LHCN-M2 (cell line): ENCODE data around the gene VPS37C. TPM values are rescaled to one million over a fixed set of nuclear protein-coding genes. Genes with fewer than 3 reads are reported as not detected.

Experiments
- DNase-seq: peaks from one replicate; pipeline ENCODE4 v3.0.0-alpha.2; 2012; ENCODE audit warnings: low read depth
- total RNA-seq: library from RNA; depleted of rRNA; stranded (reverse); fragments of >200 nt; gene quantifications from 2 replicates; pipeline ENCODE4 v1.2.3, GENCODE V29; 2014

VPS37C gene
- total RNA-seq, 1 experiment from 2014 or later = 14.1 TPM

DNA sequence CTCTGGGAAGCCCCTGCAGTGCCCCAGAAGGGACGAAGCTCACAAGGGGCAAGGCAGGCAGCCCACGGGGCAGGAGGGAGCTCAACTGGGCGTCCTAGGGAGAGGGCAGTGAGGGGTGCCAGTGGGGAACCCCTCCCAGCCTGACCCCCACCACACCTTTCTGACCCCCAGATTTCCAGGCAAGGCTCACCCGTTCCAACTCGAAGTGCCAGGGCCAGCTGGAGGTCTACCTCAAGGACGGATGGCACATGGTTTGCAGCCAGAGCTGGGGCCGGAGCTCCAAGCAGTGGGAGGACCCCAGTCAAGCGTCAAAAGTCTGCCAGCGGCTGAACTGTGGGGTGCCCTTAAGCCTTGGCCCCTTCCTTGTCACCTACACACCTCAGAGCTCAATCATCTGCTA, 43.2 kb downstream of the VPS37C start:
- no peak for DNase-seq

DNA sequence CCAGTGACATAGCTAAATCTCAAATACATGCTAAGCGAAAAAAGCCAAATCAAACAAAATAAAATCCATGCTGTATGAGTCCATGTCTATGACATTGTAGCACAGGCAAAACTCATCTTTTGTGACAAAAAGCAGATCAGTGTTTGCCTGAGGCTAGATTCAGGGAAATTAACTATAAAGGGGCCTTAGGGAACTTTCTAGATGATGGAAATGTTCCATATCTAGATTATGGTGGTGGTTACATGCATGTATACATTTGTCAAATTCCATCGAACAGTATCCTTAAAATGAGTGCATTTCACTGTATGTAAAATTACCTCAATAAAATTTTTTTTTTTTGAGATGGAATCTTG, 44.1 kb downstream of the VPS37C start:
- no peak for DNase-seq

DNA sequence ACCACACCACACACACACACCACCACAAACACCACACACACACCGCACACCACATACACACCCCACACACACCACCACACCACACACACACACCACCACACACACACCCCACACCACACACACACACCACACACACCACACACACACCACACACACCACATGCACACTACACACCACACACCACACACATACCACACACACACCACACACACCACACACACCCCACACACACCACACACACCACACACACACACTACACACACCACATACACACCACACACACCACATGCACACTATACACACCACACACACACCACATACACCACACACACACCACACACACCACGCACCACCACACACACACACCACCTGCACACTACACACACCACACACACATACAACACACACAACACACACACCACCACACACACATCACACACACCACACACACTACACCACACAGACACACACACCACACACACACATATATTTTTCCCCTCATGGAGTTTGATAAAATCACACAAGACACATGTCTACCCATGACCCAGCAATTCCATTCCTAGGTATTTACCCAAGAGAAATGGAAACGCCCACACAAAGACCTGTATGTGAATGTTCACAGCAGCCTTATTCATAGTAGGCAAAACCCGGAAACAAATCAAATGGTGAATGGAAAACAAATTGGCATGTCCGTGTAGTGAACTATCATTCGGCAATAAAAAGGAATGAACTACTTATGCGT, 44.6 kb downstream of the VPS37C start:
- no peak for DNase-seq

DNA sequence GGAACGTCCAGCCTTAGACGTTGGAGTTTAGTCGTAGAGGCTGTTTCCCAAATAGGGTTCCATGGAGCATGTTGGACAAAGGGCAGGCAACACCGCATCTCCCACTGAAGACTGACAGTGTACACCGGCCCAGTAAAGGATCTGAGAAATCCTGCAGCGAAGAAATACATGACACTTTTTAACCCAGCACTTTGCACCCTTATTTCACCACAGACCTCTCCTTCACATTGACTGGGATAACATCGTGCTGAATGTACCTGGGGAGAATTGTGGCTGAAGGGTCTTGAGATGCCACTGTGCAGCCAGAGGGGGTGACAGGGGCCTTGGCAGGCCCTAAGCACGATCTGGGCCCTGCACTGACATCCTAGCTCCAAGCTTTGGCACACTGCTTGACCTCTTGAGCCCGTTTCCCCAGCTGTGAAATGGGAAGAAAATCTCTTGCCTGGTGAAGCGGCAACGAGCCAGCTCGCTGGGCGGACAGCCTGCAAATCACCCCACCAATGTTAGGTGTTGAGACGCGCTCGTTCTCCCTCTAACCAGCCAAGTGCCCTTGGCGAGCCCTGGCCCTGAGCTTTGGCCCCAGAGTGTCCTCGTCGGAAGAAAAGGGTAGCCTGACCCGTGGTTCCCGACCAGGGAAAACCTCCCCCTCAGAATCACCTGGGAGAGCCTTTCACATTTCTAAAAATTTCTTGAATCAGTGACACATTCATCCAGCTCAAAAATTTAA, 45.6 kb downstream of the VPS37C start:
- DNase-seq = no peak

DNA sequence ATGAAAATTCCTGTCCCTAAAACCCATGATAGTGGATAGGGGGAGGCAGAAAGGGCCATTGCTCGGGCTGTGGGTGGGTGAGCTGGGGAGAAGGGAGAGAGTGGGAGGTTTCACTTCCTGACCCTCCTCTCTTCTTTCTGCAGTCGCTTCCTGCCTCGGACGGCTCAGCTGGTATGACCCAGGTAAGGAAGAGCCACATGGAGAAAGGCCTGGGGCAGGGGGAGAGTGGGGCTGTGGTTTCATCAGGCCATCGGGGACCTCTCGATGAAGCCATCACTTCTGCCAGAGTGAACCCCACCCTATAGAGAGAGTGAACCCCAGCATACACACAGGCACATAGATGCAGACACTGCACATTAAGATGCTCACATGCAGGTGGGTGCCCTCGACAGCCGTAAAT, 46.3 kb downstream of the VPS37C start:
- DNase-seq = no peak

DNA sequence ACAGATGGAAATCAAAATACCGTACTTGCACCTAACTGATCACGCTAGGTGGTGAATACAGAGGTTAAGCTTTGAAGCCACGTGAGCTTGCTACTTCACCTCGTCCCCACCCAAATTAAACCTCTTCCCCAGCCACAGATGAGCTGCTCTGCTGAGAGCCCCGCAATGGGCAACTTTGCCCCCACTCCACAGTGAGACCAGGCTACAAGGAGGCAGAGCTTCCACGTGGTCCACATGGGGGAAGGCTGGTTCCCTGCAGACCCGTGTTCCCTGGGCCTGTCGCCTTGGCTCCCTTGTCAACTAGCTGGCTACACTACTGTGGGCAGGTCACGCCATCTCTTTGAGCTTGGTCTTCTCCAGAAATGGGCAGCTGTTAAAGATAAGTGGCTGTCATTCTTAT, 48.0 kb downstream of the VPS37C start:
- DNase-seq = no peak

DNA sequence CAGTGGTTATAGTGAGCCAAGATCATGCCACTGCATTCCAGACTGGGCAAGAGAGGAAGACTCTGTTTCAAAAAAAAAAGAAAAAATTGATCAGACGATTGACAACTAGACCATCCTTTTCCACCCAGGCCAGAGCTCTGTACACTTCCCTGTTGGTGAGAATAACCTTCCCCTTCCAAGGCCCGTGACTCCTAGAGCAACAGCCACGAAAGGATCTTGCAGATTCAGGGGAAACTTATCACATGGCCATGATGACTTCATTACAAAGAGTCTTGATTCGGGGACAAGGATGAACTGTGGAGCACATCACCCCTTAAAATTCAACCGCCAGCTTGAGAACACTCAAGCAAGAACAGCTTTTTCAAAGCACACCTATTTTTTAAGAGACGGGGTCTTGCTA, 48.7 kb downstream of the VPS37C start:
- DNase-seq = no peak

DNA sequence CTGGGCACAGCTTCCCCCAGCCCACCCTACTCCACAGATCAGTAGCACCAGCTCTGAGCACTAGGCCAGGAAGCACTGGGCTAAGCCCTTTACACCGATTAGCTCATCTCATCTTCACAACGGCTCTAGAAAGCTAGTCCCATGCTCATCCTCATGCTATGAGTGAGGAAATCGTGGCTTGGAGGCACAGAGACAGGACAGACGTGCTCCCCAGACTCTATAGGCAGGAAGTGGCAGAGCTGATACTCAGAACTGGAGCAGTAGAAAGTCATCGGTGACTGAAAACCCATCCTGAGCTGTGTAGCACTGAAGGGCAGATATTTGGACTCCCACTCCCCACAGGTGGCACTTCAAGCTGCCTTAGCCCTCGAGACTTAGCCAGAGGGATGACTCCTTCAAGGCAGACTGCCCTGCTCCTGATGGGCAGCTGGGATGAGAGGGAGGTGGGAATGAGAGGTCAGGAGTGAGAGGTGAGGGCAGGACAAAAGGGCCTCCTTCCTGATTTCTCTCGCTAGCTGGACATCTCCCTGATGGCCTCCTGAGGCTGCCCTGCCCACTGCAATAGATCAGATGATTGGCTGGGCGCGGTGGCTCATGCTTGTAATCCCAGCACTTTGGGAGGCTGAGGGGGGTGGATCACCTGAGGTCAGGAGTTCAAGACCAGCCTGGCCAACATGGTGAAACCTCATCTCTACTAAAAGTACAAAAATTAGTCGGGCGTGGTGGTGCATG, 49.3 kb downstream of the VPS37C start:
- no peak for DNase-seq

DNA sequence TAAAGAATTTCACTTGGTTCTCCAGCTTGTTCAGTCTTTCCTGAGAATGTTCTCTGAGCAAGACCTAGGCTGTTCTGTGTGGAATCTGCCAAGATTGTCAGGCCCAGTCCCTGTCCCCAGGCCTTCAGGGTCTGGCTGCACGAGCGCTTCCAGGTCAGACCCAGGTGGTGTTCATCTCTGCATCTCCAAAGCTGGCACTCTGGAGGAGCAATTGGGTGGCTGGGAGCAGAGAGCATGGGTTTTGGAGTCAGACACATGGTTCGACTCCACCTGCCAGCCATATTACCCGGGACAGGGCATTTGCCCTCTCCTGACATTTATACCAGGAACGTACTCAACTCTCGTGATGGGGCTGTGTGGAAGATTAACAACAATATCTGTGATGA, 50.2 kb downstream of the VPS37C start:
- no peak for DNase-seq

DNA sequence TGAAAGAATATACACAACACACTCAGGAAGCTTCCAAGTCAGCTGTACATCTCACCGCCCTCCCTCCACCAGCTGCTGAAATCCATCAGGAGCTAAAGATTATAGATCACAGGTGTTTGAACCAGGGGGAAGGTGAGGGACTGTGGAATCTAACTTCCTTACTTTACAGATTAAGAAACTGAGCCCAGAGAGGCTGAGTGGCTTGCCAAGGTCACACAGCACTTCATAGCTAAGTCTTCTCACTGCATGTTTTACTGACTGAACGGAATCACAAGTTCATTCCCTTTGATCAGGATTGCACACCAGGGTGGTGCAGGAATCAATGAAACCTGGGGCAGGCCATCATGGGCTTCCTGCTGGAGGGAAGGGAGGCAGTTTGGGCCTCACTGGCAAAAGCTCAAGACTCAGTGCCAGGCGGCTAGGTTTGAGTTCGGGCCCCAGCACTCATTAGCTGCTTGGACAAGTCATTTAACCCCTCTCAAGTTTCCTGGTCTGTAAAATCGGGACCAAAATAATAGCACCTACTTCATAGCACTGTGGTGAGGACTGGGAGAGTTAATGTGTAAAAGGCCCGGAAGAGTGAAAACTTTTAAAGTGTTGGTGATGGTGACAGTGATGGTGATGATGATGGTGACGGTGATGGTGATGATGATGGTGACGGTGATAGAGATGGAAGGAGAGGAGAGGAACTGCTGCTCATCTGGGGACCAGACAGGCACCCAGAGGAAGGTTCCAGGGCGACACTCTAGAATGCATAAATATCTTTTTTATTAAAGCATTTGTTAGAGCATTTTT, 50.8 kb downstream of the VPS37C start:
- DNase-seq = no peak

DNA sequence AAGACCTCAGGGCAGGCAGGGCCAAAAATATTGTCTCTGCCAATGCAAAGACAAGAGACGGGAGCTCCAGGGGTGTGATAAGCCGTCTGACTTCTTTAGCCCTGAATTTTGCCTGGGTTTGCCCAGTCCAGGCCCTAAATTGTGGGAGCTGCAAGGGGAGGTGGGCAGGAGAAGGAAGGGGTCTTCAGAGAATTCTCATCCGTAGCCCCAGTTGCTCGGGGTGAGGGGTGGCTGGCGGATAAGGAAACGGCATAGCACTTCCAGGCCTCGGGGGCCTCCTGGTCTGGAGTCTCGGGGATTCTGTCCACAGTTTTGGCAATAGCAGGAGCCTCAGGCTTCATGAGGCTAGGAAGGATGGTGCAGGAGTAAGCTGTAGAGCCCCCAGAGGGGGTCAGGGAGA, 51.6 kb downstream of the VPS37C start:
- no peak for DNase-seq

DNA sequence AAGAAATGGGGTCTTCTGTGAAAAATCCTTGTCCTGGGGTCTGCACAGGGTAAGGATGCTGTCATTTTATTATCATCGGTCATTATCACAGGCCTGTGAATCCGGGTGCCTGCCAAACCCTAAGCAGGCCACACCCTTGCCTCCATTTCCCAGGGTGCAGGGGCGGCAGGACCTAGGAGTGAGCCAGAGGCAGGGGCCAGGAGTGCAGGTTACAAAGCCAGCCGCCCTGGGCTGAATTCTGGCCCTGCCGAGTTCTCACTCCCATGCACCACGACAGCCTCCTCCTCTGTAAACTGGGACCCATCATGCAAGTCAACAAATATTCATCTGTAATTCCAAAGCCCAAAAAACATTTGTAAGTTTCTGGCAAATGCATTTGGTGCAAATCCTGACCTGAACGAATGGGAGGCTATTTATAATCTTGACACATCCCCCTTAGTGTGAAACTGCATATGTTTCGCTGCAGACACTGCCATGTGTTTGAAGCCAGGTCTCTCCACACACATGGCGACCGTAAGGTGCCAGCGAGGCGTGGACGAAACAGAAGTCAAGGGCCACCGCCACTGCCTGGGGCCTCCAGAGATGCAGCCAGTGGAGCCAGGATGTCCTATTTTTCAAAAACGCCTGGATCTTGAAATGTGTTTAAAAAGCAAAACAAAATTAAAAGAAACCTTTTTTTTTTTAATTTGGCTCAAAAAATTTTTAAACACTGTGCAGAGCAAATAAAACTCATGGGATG, 52.2 kb downstream of the VPS37C start:
- DNase-seq = no peak

DNA sequence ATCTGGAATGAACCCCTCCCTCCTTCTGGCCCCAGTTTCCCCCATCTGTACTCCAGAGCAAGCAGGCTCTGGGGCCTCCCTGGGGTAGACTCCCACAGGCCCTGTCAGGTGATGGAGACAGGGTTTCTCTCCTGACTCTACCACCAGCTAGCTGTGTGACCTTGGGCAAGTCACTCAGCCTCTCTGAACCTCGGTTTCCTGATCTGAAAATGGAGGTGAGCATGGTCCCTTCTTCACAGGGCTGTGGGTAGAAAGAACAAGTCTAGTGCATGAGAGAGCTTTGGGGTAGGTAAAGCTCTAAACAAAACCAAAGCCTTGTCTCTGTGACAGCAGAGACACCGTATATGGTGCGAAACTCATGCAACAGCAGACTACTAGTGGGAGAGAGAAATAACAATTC, 53.3 kb downstream of the VPS37C start:
- DNase-seq = no peak

DNA sequence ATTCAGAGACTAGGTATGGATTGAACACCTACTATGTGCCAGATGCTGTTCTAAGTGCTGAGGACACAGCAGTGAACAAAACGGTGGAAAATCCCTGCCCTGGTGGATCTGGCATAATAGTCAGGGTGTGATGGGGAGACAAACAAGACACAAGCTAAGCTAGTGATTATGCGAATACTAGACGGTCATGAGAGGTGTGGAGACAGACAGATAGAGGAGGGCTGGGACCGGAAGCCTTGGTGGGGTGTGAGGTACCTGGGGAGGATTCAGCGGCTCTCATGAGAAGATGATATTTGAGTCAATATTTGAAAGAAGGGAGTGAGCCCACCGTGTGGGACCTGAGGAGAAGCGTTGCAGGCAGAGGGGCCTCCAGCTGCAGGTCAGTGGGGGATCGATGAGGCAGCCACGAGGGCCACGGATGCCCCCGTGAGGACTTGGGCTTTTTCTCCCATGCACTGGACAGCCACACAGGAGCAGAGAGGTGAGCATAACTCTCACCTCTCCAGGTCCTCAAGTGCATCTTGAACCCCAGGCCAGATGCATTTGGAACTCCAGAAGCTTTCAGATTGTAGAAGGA, 54.2 kb downstream of the VPS37C start:
- DNase-seq = no peak

DNA sequence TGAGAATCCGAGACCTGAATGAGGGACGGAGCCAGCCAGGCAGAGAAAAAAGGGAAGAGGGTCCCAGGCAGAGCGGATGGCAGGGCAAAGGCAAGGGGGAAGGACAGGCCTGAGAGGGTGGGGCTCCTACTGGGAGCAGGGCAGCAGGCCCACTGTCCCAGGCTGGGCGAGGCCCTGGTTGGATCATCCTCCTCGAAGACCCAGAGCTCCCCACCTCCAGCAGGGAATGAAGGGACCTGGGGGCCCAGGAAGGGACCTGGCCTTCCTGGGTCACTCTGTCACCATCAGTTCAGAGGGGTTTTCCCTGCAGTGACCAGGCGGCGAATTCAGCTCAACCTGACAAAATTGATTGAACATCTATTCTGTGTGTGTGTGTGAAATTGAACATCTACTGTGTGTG, 54.9 kb downstream of the VPS37C start:
- no peak for DNase-seq

DNA sequence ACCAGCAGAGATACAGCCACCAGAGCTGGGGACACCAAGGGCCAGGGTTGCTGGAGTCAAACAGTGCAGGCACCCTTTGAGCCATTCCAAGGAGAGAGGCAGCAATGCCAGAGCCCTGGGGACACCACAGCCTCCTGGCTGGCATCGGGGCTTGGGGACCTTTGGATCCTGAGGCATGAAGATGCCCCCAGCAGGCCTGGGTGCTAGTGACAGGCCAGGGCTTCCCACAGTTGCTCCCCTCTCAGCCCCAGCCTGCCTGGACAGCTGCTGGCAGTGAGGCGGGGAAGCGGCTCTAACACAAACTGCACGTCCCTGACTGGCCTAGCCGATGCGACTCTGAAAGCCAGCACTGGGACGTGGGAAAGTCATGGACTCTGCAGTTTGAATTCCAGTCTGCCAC, 56.3 kb downstream of the VPS37C start:
- DNase-seq = no peak

DNA sequence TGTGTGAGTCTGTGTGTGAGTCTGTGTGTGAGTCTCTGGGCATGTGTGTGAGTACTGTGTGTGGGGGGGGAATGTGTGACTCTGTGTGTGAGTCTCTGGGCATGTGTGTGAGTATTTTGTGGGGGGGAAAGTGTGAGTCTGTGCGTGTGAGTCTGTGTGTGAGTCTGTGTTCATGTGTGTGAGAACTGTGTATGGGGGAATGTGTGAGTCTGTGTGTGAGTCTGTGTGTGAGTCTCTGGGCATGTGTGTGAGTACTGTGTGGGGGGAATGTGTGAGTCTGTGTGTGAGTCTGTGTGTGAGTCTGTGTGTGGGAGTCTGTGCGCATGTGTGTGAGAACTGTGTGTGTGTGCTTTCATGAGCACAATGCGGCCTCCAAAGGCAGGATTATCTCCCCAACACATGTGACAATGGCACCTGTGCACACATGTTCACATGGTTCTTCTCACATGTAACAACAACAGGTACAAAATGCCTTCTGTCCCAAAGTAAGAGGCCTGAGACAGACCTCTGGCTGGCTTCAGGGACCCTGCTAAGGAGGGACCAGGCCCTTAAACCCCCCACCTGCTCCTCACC, 57.3 kb downstream of the VPS37C start:
- DNase-seq = no peak

DNA sequence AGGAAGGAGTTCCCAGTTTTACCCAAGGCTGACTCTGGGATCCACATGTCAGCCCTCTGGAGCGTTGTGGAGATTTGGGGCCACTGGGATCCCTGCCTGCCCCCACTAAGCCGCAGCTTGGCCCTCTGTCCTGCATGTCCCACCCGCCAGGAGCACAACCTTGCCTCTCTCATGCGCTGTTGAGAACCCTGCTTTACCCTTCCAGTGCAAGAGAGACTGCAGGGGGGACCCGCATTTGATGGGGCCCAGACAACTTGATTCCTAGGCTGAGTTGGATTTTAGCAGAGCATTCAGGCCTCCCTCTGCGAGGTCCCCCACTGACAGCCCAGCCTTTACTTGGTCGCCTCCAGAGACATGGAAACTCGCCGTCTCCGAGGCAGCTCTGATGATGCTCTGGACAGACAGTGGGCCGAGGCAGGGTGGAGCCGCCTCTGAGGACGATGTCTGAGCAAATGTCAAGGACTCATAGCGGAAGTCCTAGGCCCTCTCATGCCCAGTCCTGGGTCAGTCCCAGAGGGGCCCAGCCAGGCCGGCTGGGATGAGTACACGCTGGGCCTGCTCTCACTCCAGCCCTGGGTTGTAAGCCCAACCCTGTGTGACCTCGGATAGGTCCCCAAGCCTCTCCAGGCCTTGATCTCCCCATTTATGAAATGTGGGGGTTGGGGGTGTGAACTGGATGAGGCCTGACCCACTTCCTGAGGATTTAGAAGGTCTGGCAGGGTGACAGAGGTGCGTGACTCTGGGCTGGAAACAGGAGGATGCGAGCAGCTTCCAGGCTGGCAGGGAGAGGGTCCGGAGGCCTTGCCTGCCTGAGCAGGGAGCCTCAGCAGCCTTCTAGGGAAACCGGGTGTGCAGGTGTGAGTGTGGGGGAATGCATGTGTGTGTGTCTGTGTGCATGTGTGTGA, 58.3 kb downstream of the VPS37C start:
- no peak for DNase-seq

DNA sequence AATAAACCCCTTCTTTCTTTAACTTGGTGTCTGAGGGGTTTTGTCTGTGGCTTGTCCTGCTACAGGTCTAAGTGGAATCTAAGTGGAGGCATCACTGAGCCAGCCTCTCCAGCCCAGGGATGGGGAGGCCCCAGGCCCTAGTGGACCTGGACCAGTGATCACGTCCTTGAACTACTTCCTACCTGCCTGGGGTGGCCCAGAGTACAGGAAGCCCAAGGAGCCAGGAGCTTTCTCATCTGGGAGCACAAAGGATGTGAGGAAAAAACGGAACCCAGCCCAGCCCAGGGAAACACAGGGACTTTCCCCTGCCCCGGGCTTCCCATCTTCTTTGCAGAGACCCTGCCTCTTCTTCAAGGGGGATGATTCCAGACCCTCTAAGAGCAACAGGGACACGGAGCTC, 62.4 kb downstream of the VPS37C start:
- DNase-seq = no peak
